ENCODE data around the gene RPS4Y2. TPM values are rescaled to one million over a fixed set of nuclear protein-coding genes. Genes with fewer than 3 reads are reported as not detected.

RPS4Y2 gene
- not detected in 2 replicates for total RNA-seq

DNA sequence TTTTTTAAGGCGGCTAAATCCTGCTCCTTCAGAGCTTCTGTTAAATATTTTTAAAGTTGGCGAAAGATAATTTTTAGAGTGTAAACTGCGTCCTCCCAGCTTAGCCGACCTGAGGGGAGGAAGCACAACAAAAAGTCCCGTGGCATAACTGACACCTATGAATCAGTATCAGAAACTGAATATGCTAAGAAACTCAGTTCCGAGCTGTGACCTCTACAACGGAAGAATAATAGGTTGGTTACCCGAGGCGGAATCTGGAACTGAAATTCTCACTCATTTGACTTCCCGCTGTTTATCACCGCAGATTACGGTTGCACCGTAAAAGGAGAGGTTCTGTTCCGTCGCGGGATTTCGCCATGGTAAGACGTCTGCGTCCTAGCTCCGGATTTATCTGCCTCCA, at the start of gene RPS4Y2:
Gene RPS4Y2, plus strand, starts transcription at position 301 of the 400 bp plus-strand sequence. Its CDS starts 56 bp downstream, at position 357.

Other genes starting within 250 kb of the RPS4Y2 start
- not detected in 2 replicates for gene EIF1AY, start 180.3 kb upstream of the RPS4Y2 start, total RNA-seq

All from airway epithelial cell (primary cell).